Stimulated activated CD4-positive, alpha-beta T cell treated with anti-CD3 and anti-CD28 coated beads, TNF-alpha, amount 100 ng/mL, for 48 hours (primary cell): ENCODE measurements around the gene ASB11.

ENCODE experiments used
- DNase-seq, 3 donors: peaks; one replicate each; pipeline ENCODE4 v3.0.0-alpha.2; 2020; ENCODE audit warnings: low read depth in 3 of 3

The ASB11 gene

DNA sequence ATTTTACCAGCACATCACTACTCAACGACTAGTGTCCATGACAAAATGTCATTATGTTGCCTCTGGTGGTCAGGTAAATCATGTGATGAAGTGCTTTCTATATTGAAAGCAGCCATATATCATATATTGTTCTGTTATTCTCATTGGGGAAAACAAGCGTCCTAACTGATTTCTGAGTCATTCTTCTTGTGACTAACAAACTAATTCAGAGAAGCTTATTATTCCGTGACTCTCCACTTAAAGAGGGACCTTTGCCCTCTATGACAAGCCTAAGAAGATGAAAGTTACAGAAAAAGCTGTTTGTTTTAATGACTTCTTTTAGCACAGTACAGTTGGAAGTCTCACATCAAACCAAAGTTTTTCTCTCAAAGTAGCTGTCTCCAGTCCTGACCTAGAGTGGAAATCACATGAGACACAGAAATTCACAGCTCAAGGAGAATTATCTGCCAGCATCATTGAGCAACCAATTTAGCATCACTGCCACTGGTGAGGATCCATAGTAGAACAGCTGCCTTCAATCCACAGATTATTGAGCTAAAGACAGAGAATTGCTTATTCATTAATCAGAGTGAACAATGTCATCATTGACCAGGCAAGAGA, 81.9 kb downstream of the ASB11 start:
- DNase-seq = no peak
